Tongue (tissue), 2 donors: Measurements from ENCODE around the gene WDR82. TPM values are rescaled to one million over a fixed set of nuclear protein-coding genes. Genes with fewer than 3 reads are reported as not detected.
A peak's percentile ranks its signal among the peaks of the same experiment; 100 is the strongest.

Source experiments
- DNase-seq: peaks from one replicate; pipeline ENCODE4 v3.0.0-alpha.2; 2015
- total RNA-seq: library from RNA; depleted of rRNA; stranded (reverse); fragments of >200 nt; gene quantifications from one replicate; pipeline ENCODE4 v1.2.3, GENCODE V29; 2014

WDR82 gene
- total RNA-seq = 95.1 TPM

- peak; percentile 98 for DNase-seq
Measured at GRCh38 chr3:52278510-52279069, at the start of gene WDR82. Gene WDR82, minus strand, starts transcription at chr3:52278649. Its CDS starts 288 bp downstream, at chr3:52278361.

- DNase-seq = no peak
Measured at GRCh38 chr3:52327486-52328290, 49.2 kb upstream of the WDR82 start.

GRCh38 chr3:52326976-52327375 is 48.5 kb upstream of the WDR82 start:
- DNase-seq = no peak

GRCh38 chr3:52325686-52326085 is 47.2 kb upstream of the WDR82 start:
- no peak for DNase-seq

GRCh38 chr3:52324676-52325075 is 46.2 kb upstream of the WDR82 start:
- DNase-seq = no peak

GRCh38 chr3:52323526-52324295 is 45.3 kb upstream of the WDR82 start:
- no peak for DNase-seq

GRCh38 chr3:52322466-52322865 is 44.0 kb upstream of the WDR82 start:
- DNase-seq = no peak

GRCh38 chr3:52321481-52321880 is 43.0 kb upstream of the WDR82 start:
- no peak for DNase-seq

GRCh38 chr3:52319921-52320595 is 41.6 kb upstream of the WDR82 start:
- DNase-seq = no peak

- peak; percentile 70 for DNase-seq
Measured at GRCh38 chr3:52318186-52318816, 39.9 kb upstream of the WDR82 start.

GRCh38 chr3:52317208-52318000 is 39.0 kb upstream of the WDR82 start:
- DNase-seq = peak; percentile 71

GRCh38 chr3:52315977-52316764 is 37.7 kb upstream of the WDR82 start, which contains the start of gene DNAH1:
Gene DNAH1, plus strand, starts transcription at chr3:52316319. Its CDS starts 6,124 bp downstream, at chr3:52322443.
- no peak for DNase-seq

- DNase-seq = no peak
Measured at GRCh38 chr3:52315006-52315405, 36.6 kb upstream of the WDR82 start.

GRCh38 chr3:52314489-52314888 is 36.0 kb upstream of the WDR82 start:
- no peak for DNase-seq

GRCh38 chr3:52313774-52314188 is 35.3 kb upstream of the WDR82 start:
- no peak for DNase-seq

- DNase-seq = no peak
Measured at GRCh38 chr3:52313188-52313773, 34.8 kb upstream of the WDR82 start.

GRCh38 chr3:52311576-52312119 is 33.2 kb upstream of the WDR82 start:
- DNase-seq = no peak

GRCh38 chr3:52310861-52311575 is 32.6 kb upstream of the WDR82 start:
- no peak for DNase-seq

- no peak for DNase-seq
Measured at GRCh38 chr3:52308308-52308707, 29.9 kb upstream of the WDR82 start.
